IMR-90 (cell line): ENCODE data around the gene SNRNP70. TPM values are rescaled to one million over a fixed set of nuclear protein-coding genes. Genes with fewer than 3 reads are reported as not detected.

Experiments used
- ATAC-seq: fragments of 200-7000 bp; cut with Tn5 transposase; 2 replicates; pipeline ENCODE4 v1.9.1; 2020; ENCODE audit warnings: low read depth, mild to moderate bottlenecking, moderate library complexity
- BruUV-seq: library from RNA; stranded (reverse); fragments of 400-500 nt; replicated peaks from 2 replicates; lab custom pipeline; 2021; lab: Mats Ljungman, UMichigan
- CTCF ChIA-PET: fragments of 300-600 bp; formaldehyde crosslinking; extraction: SDS; loops from one replicate; lab custom pipeline; 2021; ENCODE audit warnings: antibody characterized with exemption; lab: Yijun Ruan, JAX
- POLR2A ChIA-PET: fragments of 300-600 bp; sonication (Branson Sonifier 250); formaldehyde crosslinking; loops from one replicate; lab custom pipeline; 2022; ENCODE audit warnings: antibody characterized with exemption; ENCODE audit not compliant: unreplicated experiment; lab: Charles Lee
- DNase-seq: peaks from one replicate; pipeline ENCODE4 v3.0.0; 2013
- H2AFZ ChIP-seq: replicated peaks from 2 replicates; pipeline ENCODE3; 2013; ENCODE audit warnings: low read length, mild to moderate bottlenecking; ENCODE audit not compliant: poor library complexity
- H2AK5ac ChIP-seq: 2 replicates; pipeline ENCODE4 v1.6.1; 2013; ENCODE audit warnings: low read depth, low read length, inconsistent platforms
- H2AK9ac ChIP-seq: replicated peaks from 2 replicates; pipeline ENCODE3; 2013; ENCODE audit warnings: mild to moderate bottlenecking, low read depth, low read length, moderate library complexity; ENCODE audit not compliant: poor library complexity
- H2BK120ac ChIP-seq: 2 replicates; pipeline ENCODE4 v1.6.1; 2013; ENCODE audit warnings: low read depth, low read length, inconsistent platforms
- H2BK15ac ChIP-seq: 3 replicates; pipeline ENCODE4 v1.6.1; 2013; ENCODE audit warnings: low read depth, low read length, inconsistent platforms
- H2BK20ac ChIP-seq: 2 replicates; pipeline ENCODE4 v1.6.1; 2013; ENCODE audit warnings: low read depth, mild to moderate bottlenecking, inconsistent platforms, low read length, moderate library complexity
- H2BK5ac ChIP-seq: 2 replicates; pipeline ENCODE4 v1.6.1; 2013; ENCODE audit warnings: mild to moderate bottlenecking, low read depth, low read length, inconsistent platforms; ENCODE audit not compliant: poor library complexity, severe bottlenecking
- H3K14ac ChIP-seq: replicated peaks from 2 replicates; pipeline ENCODE4 v1.6.1; 2013; ENCODE audit warnings: low read depth, low read length, inconsistent platforms
- H3K18ac ChIP-seq: 2 replicates; pipeline ENCODE4 v1.6.1; 2013; ENCODE audit warnings: low read depth, low read length, control low read depth
- H3K23ac ChIP-seq: 2 replicates; pipeline ENCODE4 v1.6.1; 2013; ENCODE audit warnings: low read depth, low read length, inconsistent platforms
- H3K27ac ChIP-seq: 2 replicates; pipeline ENCODE4 v1.5.1; 2013; ENCODE audit warnings: mild to moderate bottlenecking, control low read depth, low read length; ENCODE audit not compliant: insufficient read depth
- H3K27me3 ChIP-seq: 2 replicates; pipeline ENCODE4 v1.6.1; 2013; ENCODE audit warnings: low read length; ENCODE audit not compliant: control insufficient read depth, insufficient read depth
- H3K36me3 ChIP-seq: 2 replicates; pipeline ENCODE4 v1.6.1; 2013; ENCODE audit warnings: low read length, mixed read lengths; ENCODE audit not compliant: control insufficient read depth, insufficient read depth
- H3K4ac ChIP-seq: 2 replicates; pipeline ENCODE4 v1.6.1; 2013; ENCODE audit warnings: low read depth, low read length, inconsistent platforms
- H3K4me1 ChIP-seq: 2 replicates; pipeline ENCODE4 v1.6.1; 2013; ENCODE audit warnings: low read length, mixed read lengths; ENCODE audit not compliant: control insufficient read depth, insufficient read depth
- H3K4me2 ChIP-seq: 2 replicates; pipeline ENCODE4 v1.6.1; 2013; ENCODE audit warnings: low read depth, mild to moderate bottlenecking, control low read depth, low read length, moderate library complexity
- H3K4me3 ChIP-seq: 2 replicates; pipeline ENCODE4 v1.5.1; 2013; ENCODE audit warnings: low read depth, mild to moderate bottlenecking, control low read depth, low read length, moderate library complexity; ENCODE audit not compliant: insufficient read depth
- H3K56ac ChIP-seq: 2 replicates; pipeline ENCODE4 v1.6.1; 2013; ENCODE audit warnings: low read length, inconsistent platforms; ENCODE audit not compliant: insufficient read depth; ENCODE audit errors: extremely low read depth
- H3K79me1 ChIP-seq, 2 experiments: 2 replicates each; pipeline ENCODE4 v1.6.1; 2013; ENCODE audit warnings: low read length in 2 of 2, inconsistent platforms in 1 of 2, low read depth in 1 of 2
- H3K9ac ChIP-seq: 2 replicates; pipeline ENCODE4 v1.6.1; 2013; ENCODE audit warnings: low read depth, low read length, control low read depth
- H3K9me1 ChIP-seq: 2 replicates; pipeline ENCODE4 v1.6.1; 2013; ENCODE audit warnings: low read length, inconsistent platforms; ENCODE audit not compliant: insufficient read depth
- H3K9me3 ChIP-seq: 2 replicates; pipeline ENCODE4 v1.6.1; 2013; ENCODE audit warnings: low read length; ENCODE audit not compliant: control insufficient read depth, insufficient read depth
- H4K20me1 ChIP-seq: 2 replicates; pipeline ENCODE4 v1.6.1; 2013; ENCODE audit warnings: low read length, inconsistent platforms; ENCODE audit not compliant: insufficient read depth
- H4K5ac ChIP-seq: 2 replicates; pipeline ENCODE4 v1.6.1; 2013; ENCODE audit warnings: mild to moderate bottlenecking, low read depth, low read length, control low read depth
- H4K8ac ChIP-seq, 2 experiments: 2 replicates each; pipeline ENCODE4 v1.6.1; 2013; ENCODE audit warnings: low read depth in 2 of 2, low read length in 2 of 2, control low read depth in 1 of 2, inconsistent platforms in 1 of 2
- H4K91ac ChIP-seq: 2 replicates; pipeline ENCODE4 v1.6.1; 2013; ENCODE audit warnings: low read depth, low read length, inconsistent platforms; ENCODE audit not compliant: insufficient read depth
- BHLHE40 ChIP-seq: fragments of 150-350 bp; IDR thresholded peaks from 2 replicates; pipeline ENCODE4 v1.6.1; 2016; ENCODE audit warnings: mild to moderate bottlenecking, low read depth, low read length
- CTCF ChIP-seq: conservative IDR thresholded peaks from 2 replicates; pipeline ENCODE4 v1.5.1; 2012; ENCODE audit warnings: mild to moderate bottlenecking, low read depth, low read length, improper control_type of control experiment
- WGBS, 2 experiments: methylation state at CpG; one replicate each; pipeline versions ENCODE4 v1.1.5 to v1.1.7; 2013; ENCODE audit warnings: missing lambda C conversion rate in 2 of 2; ENCODE audit not compliant: insufficient read length in 1 of 2; ENCODE audit errors: extremely low coverage in 2 of 2; 5-methylcytosine and 5-hydroxymethylcytosine counted together
- dilution Hi-C: fragments of 300-500 bp; cut with HindIII; formaldehyde crosslinking; loops from one replicate; pipeline ENCODE4 v1.14.3; 2018; ENCODE audit warnings: low sequenced_read_pairs; ENCODE audit not compliant: unreplicated experiment
- in situ Hi-C: fragments of 300-500 bp; cut with MboI; formaldehyde crosslinking; loops from 3 replicates; pipeline ENCODE4 v1.14.3; 2019; ENCODE audit warnings: low sequenced_read_pairs, inconsistent platforms, mixed read lengths
- intact Hi-C: fragments of 100-400 bp; cut with micrococcal nuclease; formaldehyde crosslinking; loops from 2 replicates; pipeline ENCODE4 v1.10.0; 2022
- polyA plus RNA-seq, 3 experiments: library from polyadenylated mRNA; depleted of rRNA; stranded (reverse); fragments of >200 nt; gene quantifications; 2 replicates each; pipeline ENCODE4 v1.2.3, GENCODE V29; 2012; ENCODE audit warnings: low replicate concordance in 1 of 3
- total RNA-seq: library from RNA; depleted of rRNA; stranded (reverse); fragments of >200 nt; gene quantifications from 2 replicates; pipeline ENCODE4 v1.2.3, GENCODE V29; 2012

SNRNP70 gene
- total and polyA plus RNA-seq, 2 of the 4 experiments (the other 2 are of a cell fraction), result 72.8 to 200 TPM

- Histone ChIP-seq H4K8ac (no peak overlapping the region), H3K9ac (no peak overlapping the region), H3K9me3 (no peaks in the 10 kb centered on the region), H3K27ac (no peak overlapping the region), H3K4ac (no peak overlapping the region), H3K27me3 (peaks cover 11% of the 10 kb centered on the region; the same call in 1 of the 2 replicates), H3K56ac (no peak overlapping the region), H2BK20ac (no peak overlapping the region), H3K4me2 (no peak overlapping the region), H3K9me1 (no peaks in the 10 kb centered on the region), H3K23ac (no peak overlapping the region), H2AK5ac (no peak overlapping the region), H4K20me1 (no peaks in the 10 kb centered on the region), H2AFZ (no peak overlapping the region), H2BK120ac (no peak overlapping the region), H3K14ac (no peak overlapping the region), H3K79me1 (peaks cover 0 to 5% of the 10 kb centered on the region in 2 experiments; a peak in 3 of 4 replicates), H2AK9ac (no peak overlapping the region), H3K4me1 (peaks cover 2% of the 10 kb centered on the region; the same call in 1 of the 2 replicates), H3K18ac (no peak overlapping the region), H4K5ac (no peak overlapping the region), H3K36me3 (no peaks in the 10 kb centered on the region), H2BK5ac (no peak overlapping the region), H2BK15ac (no peak overlapping the region), H4K91ac (no peak overlapping the region), H3K4me3 (no peak overlapping the region)
- TF ChIP-seq BHLHE40 (peak; percentile 43; the same call in 1 of the 2 replicates), CTCF (no peak)
- dilution Hi-C loops, result no loop called here
- intact Hi-C loops, result loop anchor here (5.0 kb wide), 1 partner anchor 67 kb away; the partner anchor contains the start of genes GYS1 and RUVBL2
- in situ Hi-C loops, result no loop called here
- 18% methylated on average over 3 of the region's 9 CpGs; no CpG with 5 or more reads in 1 of the 2 experiments for WGBS, 2 experiments
- ATAC-seq (no peak), DNase-seq (no peak)
- ChIA-PET POLR2A (no interaction called here), CTCF (no interaction called here)
- BruUV-seq, result no TSS peak
Measured at GRCh38 chr19:49059053-49059452, 26.2 kb upstream of the SNRNP70 start.
